H9 (cell line): ENCODE measurements around the gene HELT. TPM values are rescaled to one million over a fixed set of nuclear protein-coding genes. Genes with fewer than 3 reads are reported as not detected.

Source experiments
- DNase-seq: peaks from one replicate; pipeline ENCODE4 v3.0.0-alpha.2; 2017
- H2AFZ ChIP-seq: one replicate; pipeline ENCODE4 v1.6.1; 2013; ENCODE audit warnings: mild to moderate bottlenecking, low read length, control low read depth, moderate library complexity
- H2AK5ac ChIP-seq: 2 replicates; pipeline ENCODE4 v1.6.1; 2013; ENCODE audit warnings: low read length, control low read depth, mixed read lengths; ENCODE audit not compliant: insufficient read length
- H2BK120ac ChIP-seq: one replicate; pipeline ENCODE4 v1.6.1; 2013; ENCODE audit warnings: low read depth, mild to moderate bottlenecking, low read length, control low read depth, inconsistent platforms; ENCODE audit not compliant: poor library complexity, severe bottlenecking
- H2BK12ac ChIP-seq: 2 replicates; pipeline ENCODE4 v1.6.1; 2013; ENCODE audit warnings: low read length, control low read depth, mixed read lengths, low read depth; ENCODE audit not compliant: insufficient read length
- H2BK15ac ChIP-seq: 2 replicates; pipeline ENCODE4 v1.6.1; 2013; ENCODE audit warnings: low read depth, low read length, control low read depth
- H2BK20ac ChIP-seq: one replicate; pipeline ENCODE4 v1.6.1; 2013; ENCODE audit warnings: low read depth, mild to moderate bottlenecking, low read length, control low read depth, inconsistent platforms; ENCODE audit not compliant: poor library complexity, severe bottlenecking
- H2BK5ac ChIP-seq: 2 replicates; pipeline ENCODE4 v1.6.1; 2013; ENCODE audit warnings: low read length, control low read depth, mixed read lengths; ENCODE audit not compliant: insufficient read length
- H3K14ac ChIP-seq: 2 replicates; pipeline ENCODE4 v1.6.1; 2013; ENCODE audit warnings: low read length, control low read depth; ENCODE audit not compliant: insufficient read depth
- H3K18ac ChIP-seq: 2 replicates; pipeline ENCODE4 v1.6.1; 2013; ENCODE audit warnings: low read depth, mild to moderate bottlenecking, mixed read lengths, low read length, control low read depth; ENCODE audit not compliant: insufficient read length
- H3K23ac ChIP-seq: 2 replicates; pipeline ENCODE4 v1.6.1; 2013; ENCODE audit warnings: low read length, control low read depth, mixed read lengths, low read depth; ENCODE audit not compliant: insufficient read length
- H3K23me2 ChIP-seq: 2 replicates; pipeline ENCODE4 v1.6.1; 2013; ENCODE audit warnings: low read depth, mild to moderate bottlenecking, mixed read lengths, low read length, control low read depth; ENCODE audit not compliant: insufficient read length, poor library complexity, severe bottlenecking
- H3K27ac ChIP-seq: 2 replicates; pipeline ENCODE4 v1.5.1; 2013; ENCODE audit warnings: low read length, control low read depth, mixed read lengths, low read depth; ENCODE audit not compliant: insufficient read length
- H3K27me3 ChIP-seq: 2 replicates; pipeline ENCODE4 v1.6.1; 2013; ENCODE audit warnings: low read length, control low read depth, inconsistent platforms; ENCODE audit not compliant: insufficient read depth
- H3K4ac ChIP-seq: 2 replicates; pipeline ENCODE4 v1.6.1; 2013; ENCODE audit warnings: low read depth, mild to moderate bottlenecking, control low read depth, inconsistent platforms, low read length, moderate library complexity
- H3K4me1 ChIP-seq: 2 replicates; pipeline ENCODE4 v1.6.1; 2013; ENCODE audit warnings: low read length, control low read depth, inconsistent platforms; ENCODE audit not compliant: insufficient read depth
- H3K4me2 ChIP-seq: 2 replicates; pipeline ENCODE4 v1.6.1; 2013; ENCODE audit warnings: low read length, control low read depth, mixed read lengths; ENCODE audit not compliant: insufficient read length, insufficient read depth
- H3K56ac ChIP-seq: 2 replicates; pipeline ENCODE4 v1.6.1; 2013; ENCODE audit warnings: low read depth, mild to moderate bottlenecking, mixed read lengths, low read length, control low read depth; ENCODE audit not compliant: insufficient read length
- H3K79me1 ChIP-seq: 2 replicates; pipeline ENCODE4 v1.6.1; 2013; ENCODE audit warnings: low read depth, mild to moderate bottlenecking, moderate library complexity, low read length, control low read depth, inconsistent platforms; ENCODE audit not compliant: insufficient read depth, poor library complexity, severe bottlenecking
- H3K79me2 ChIP-seq: 2 replicates; pipeline ENCODE4 v1.6.1; 2013; ENCODE audit warnings: low read length, control low read depth, inconsistent platforms; ENCODE audit not compliant: insufficient read depth
- H3K9ac ChIP-seq: 2 replicates; pipeline ENCODE4 v1.6.1; 2013; ENCODE audit warnings: low read length, control low read depth, mixed read lengths; ENCODE audit not compliant: insufficient read length; ENCODE audit errors: extremely low read depth
- H3K9me3 ChIP-seq: one replicate; pipeline ENCODE4 v1.6.1; 2013; ENCODE audit warnings: low read depth, low read length, inconsistent platforms; ENCODE audit not compliant: control insufficient read depth
- H3T11ph ChIP-seq: one replicate; pipeline ENCODE4 v1.6.1; 2013; ENCODE audit warnings: mild to moderate bottlenecking, low read length, control low read depth, inconsistent platforms
- H4K20me1 ChIP-seq: one replicate; pipeline ENCODE4 v1.6.1; 2013; ENCODE audit not compliant: control insufficient read depth, insufficient read length, insufficient read depth
- H4K5ac ChIP-seq: 2 replicates; pipeline ENCODE4 v1.6.1; 2013; ENCODE audit warnings: low read depth, mild to moderate bottlenecking, mixed read lengths, low read length, control low read depth; ENCODE audit not compliant: insufficient read length
- H4K8ac ChIP-seq: replicated peaks from 2 replicates; pipeline ENCODE4 v1.6.1; 2013; ENCODE audit warnings: low read length, control low read depth, mixed read lengths, low read depth; ENCODE audit not compliant: insufficient read length
- H4K91ac ChIP-seq: 2 replicates; pipeline ENCODE4 v1.6.1; 2013; ENCODE audit warnings: low read depth, mild to moderate bottlenecking, moderate library complexity, mixed read lengths, low read length, control low read depth; ENCODE audit not compliant: insufficient read length
- H3K27ac Mint-ChIP-seq, 3 experiments: 2 replicates in 2 of 3; 3 replicates in 1 of 3; pipeline ENCODE4 v1.8.0; 2020 to 2021; ENCODE audit warnings: mixed read lengths in 3 of 3, mild to moderate bottlenecking in 1 of 3, moderate library complexity in 1 of 3
- H3K27me3 Mint-ChIP-seq: 2 replicates; pipeline ENCODE4 v1.8.0; 2021; ENCODE audit warnings: low read depth, mild to moderate bottlenecking, moderate library complexity, mixed read lengths
- H3K36me3 Mint-ChIP-seq, 3 experiments: 2 replicates in 2 of 3; 3 replicates in 1 of 3; pipeline ENCODE4 v1.8.0; 2020 to 2021; ENCODE audit warnings: low read depth in 3 of 3, mixed read lengths in 3 of 3; ENCODE audit not compliant: insufficient read depth in 1 of 3
- H3K4me1 Mint-ChIP-seq, 2 experiments: 2 replicates each; pipeline ENCODE4 v1.8.0; 2020; ENCODE audit warnings: mixed read lengths in 2 of 2
- H3K4me3 Mint-ChIP-seq, 2 experiments: 2 replicates in 1 of 2; 3 replicates in 1 of 2; pipeline ENCODE4 v1.8.0; 2020 to 2021; ENCODE audit warnings: mild to moderate bottlenecking in 2 of 2, mixed read lengths in 2 of 2, moderate library complexity in 1 of 2
- H3K9me3 Mint-ChIP-seq, 2 experiments: 2 replicates in 1 of 2; 3 replicates in 1 of 2; pipeline ENCODE4 v1.8.0; 2020; ENCODE audit warnings: mild to moderate bottlenecking in 2 of 2, mixed read lengths in 2 of 2, moderate library complexity in 1 of 2
- CTCF ChIP-seq: fragments of 200-600 bp; sonication (generic); conservative IDR thresholded peaks from 3 replicates; pipeline ENCODE4 v1.8.0; 2021; ENCODE audit warnings: antibody characterized with exemption, mild to moderate bottlenecking
- WGBS: extraction: QIAGEN DNeasy Blood & Tissue Kit; methylation state at CpG from one replicate; pipeline ENCODE4 v1.1.7; 2013; ENCODE audit warnings: missing lambda C conversion rate, low lambda C conversion rate, mixed read lengths; ENCODE audit not compliant: insufficient read length; ENCODE audit errors: extremely low coverage; 5-methylcytosine and 5-hydroxymethylcytosine counted together
- total RNA-seq: library from RNA; stranded (reverse); gene quantifications from 2 replicates; pipeline ENCODE4 v1.2.1, GENCODE V29; 2021

Gene HELT
- total RNA-seq, 1 experiment from 2014 or later = not detected

GRCh38 chr4:185053746-185054145 is 35.5 kb downstream of the HELT start:
- no peak overlapping the region for H2BK5ac ChIP-seq
- Mint-ChIP-seq H3K27ac (no peak overlapping the region), H3K4me3 (no peak overlapping the region), H3K36me3 (peaks cover 24 to 45% (median 28%) of the 10 kb centered on the region in 3 experiments), H3K9me3 (peaks cover 32 to 38% of the 10 kb centered on the region in 2 experiments), H3K4me1 (peaks cover 34 to 37% of the 10 kb centered on the region in 2 experiments), H3K27me3 (peaks cover 9% of the 10 kb centered on the region)
- no peak overlapping the region for H3K18ac ChIP-seq
- no peak for TF ChIP-seq CTCF
- no peak overlapping the region for H4K91ac ChIP-seq
- H3K56ac ChIP-seq = no peak overlapping the region
- no peak overlapping the region for H4K8ac ChIP-seq
- WGBS = no CpG with 5 or more reads among the region's 14 CpGs
- H2AFZ ChIP-seq = no peak overlapping the region
- H3K23me2 ChIP-seq = no peaks in the 10 kb centered on the region
- H3K23ac ChIP-seq = no peak overlapping the region
- H3K27ac ChIP-seq = no peak overlapping the region
- no peak overlapping the region for H2BK12ac ChIP-seq
- no peak overlapping the region for H2BK15ac ChIP-seq
- H2BK20ac ChIP-seq = no peak overlapping the region
- H3K27me3 ChIP-seq = no peaks in the 10 kb centered on the region
- H3K79me2 ChIP-seq = no peaks in the 10 kb centered on the region
- H3K79me1 ChIP-seq = no peaks in the 10 kb centered on the region
- H3T11ph ChIP-seq = no peak overlapping the region
- H3K4ac ChIP-seq = no peak overlapping the region
- H4K20me1 ChIP-seq = no peaks in the 10 kb centered on the region
- H3K9ac ChIP-seq = no peak overlapping the region
- DNase-seq = no peak
- H3K9me3 ChIP-seq = peaks cover 17% of the 10 kb centered on the region
- H2AK5ac ChIP-seq = no peak overlapping the region
- H4K5ac ChIP-seq = no peak overlapping the region
- H2BK120ac ChIP-seq = no peak overlapping the region
- H3K4me1 ChIP-seq = peaks cover 7% of the 10 kb centered on the region
- no peak overlapping the region for H3K4me2 ChIP-seq
- H3K14ac ChIP-seq = no peak overlapping the region
